Measurements from ENCODE around the gene ACTR3C.
"Not testable (repeated sequence)": the region's sequence is repeated elsewhere in the genome, so short reads cannot be mapped to it uniquely, and the experiment has no call there.

Gene ACTR3C

GRCh38 chr7:150278383-150278782 lies 45.0 kb downstream of the ACTR3C start:
- not testable (repeated sequence) for DNase-seq

- peak; percentile 54 for DNase-seq
These were observed 47.1 kb downstream of the ACTR3C start for GRCh38 chr7:150276132-150276695.

- peak; percentile 34 for DNase-seq
These were observed 51.4 kb downstream of the ACTR3C start for GRCh38 chr7:150271898-150272297.

- DNase-seq: not testable (repeated sequence)
These were observed 53.1 kb downstream of the ACTR3C start for GRCh38 chr7:150270101-150270824.

GRCh38 chr7:150268798-150269197 lies 54.5 kb downstream of the ACTR3C start:
- not testable (repeated sequence) for DNase-seq

GRCh38 chr7:150268287-150268686 lies 55.1 kb downstream of the ACTR3C start:
- not testable (repeated sequence) for DNase-seq

- DNase-seq: not testable (repeated sequence)
These were observed 56.2 kb downstream of the ACTR3C start for GRCh38 chr7:150266953-150267665.

GRCh38 chr7:150262656-150263055 lies 60.7 kb downstream of the ACTR3C start:
- DNase-seq: not testable (repeated sequence)

GRCh38 chr7:150247745-150248144 lies 75.6 kb downstream of the ACTR3C start:
- not testable (repeated sequence) for DNase-seq

- not testable (repeated sequence) for DNase-seq
These were observed 78.1 kb downstream of the ACTR3C start for GRCh38 chr7:150245208-150245607.

GRCh38 chr7:150242935-150243334 lies 80.4 kb downstream of the ACTR3C start:
- peak; percentile 25 for DNase-seq

GRCh38 chr7:150225444-150225843 lies 97.9 kb downstream of the ACTR3C start:
- not testable (repeated sequence) for DNase-seq

GRCh38 chr7:150222083-150222972 lies 101.0 kb downstream of the ACTR3C start:
- not testable (repeated sequence) for DNase-seq

GRCh38 chr7:150220673-150221181 lies 102.6 kb downstream of the ACTR3C start:
- not testable (repeated sequence) for DNase-seq

- not testable (repeated sequence) for DNase-seq
These were observed 103.2 kb downstream of the ACTR3C start for GRCh38 chr7:150219941-150220658.

- not testable (repeated sequence) for DNase-seq
These were observed 116.5 kb downstream of the ACTR3C start for GRCh38 chr7:150206848-150207247.

GRCh38 chr7:150205866-150206265 lies 117.5 kb downstream of the ACTR3C start:
- DNase-seq: not testable (repeated sequence)

- not testable (repeated sequence) for DNase-seq
These were observed 118.8 kb downstream of the ACTR3C start for GRCh38 chr7:150204577-150204976.

- DNase-seq: peak; percentile 70
These were observed 120.5 kb downstream of the ACTR3C start for GRCh38 chr7:150202894-150203293.

All from activated CD4-positive, alpha-beta T cell treated with anti-CD3 and anti-CD28 coated beads, Interleukin-2, Interleukin-6, amounts not matched to agents 100 ng/mL and 50 ng/mL, durations not matched to agents 16 hours and 8 hours (primary cell).